Liver (tissue), 9 donors: ENCODE results near the gene GRIN1. TPM values are rescaled to one million over a fixed set of nuclear protein-coding genes. Genes with fewer than 3 reads are reported as not detected.
A peak's percentile ranks its signal among the peaks of the same experiment; 100 is the strongest.

Source experiments
- DNase-seq: peaks from one replicate; pipeline ENCODE4 v3.0.0-alpha.2; 2017; ENCODE audit warnings: low spot score
- H3K27ac ChIP-seq, 2 donors: one replicate each; pipeline ENCODE4 v1.7.0; 2013; ENCODE audit warnings: inconsistent platforms in 2 of 2, low read length in 2 of 2, control low read depth in 1 of 2, low read depth in 1 of 2, mild to moderate bottlenecking in 1 of 2
- H3K27me3 ChIP-seq, 4 donors: one replicate each; pipeline versions ENCODE4 v1.6.1 to v1.7.0; 2013; ENCODE audit warnings: low read length in 3 of 4, inconsistent platforms in 1 of 4, mild to moderate bottlenecking in 1 of 4, moderate library complexity in 1 of 4; ENCODE audit not compliant: control insufficient read depth in 4 of 4, insufficient read depth in 4 of 4
- H3K36me3 ChIP-seq, 4 donors: one replicate each; pipeline versions ENCODE4 v1.6.1 to v1.7.0; 2013; ENCODE audit warnings: low read length in 3 of 4, mild to moderate bottlenecking in 3 of 4, low read depth in 1 of 4, moderate library complexity in 1 of 4; ENCODE audit not compliant: control insufficient read depth in 4 of 4, insufficient read depth in 3 of 4
- H3K4me1 ChIP-seq, 4 donors: one replicate each; pipeline versions ENCODE4 v1.6.1 to v1.7.0; 2013; ENCODE audit warnings: low read length in 3 of 4, mild to moderate bottlenecking in 3 of 4, moderate library complexity in 1 of 4; ENCODE audit not compliant: control insufficient read depth in 4 of 4, insufficient read depth in 4 of 4
- H3K4me3 ChIP-seq, 3 donors: one replicate each; pipeline versions ENCODE4 v1.6.1 to v1.7.0; 2013; ENCODE audit warnings: low read length in 3 of 3, control low read depth in 1 of 3, low read depth in 1 of 3, mild to moderate bottlenecking in 1 of 3
- H3K9ac ChIP-seq, 2 donors: one replicate each; pipeline ENCODE4 v1.7.0; 2013; ENCODE audit warnings: low read length in 2 of 2, mild to moderate bottlenecking in 2 of 2, moderate library complexity in 2 of 2, control low read depth in 1 of 2, low read depth in 1 of 2
- H3K9me3 ChIP-seq, 4 donors: one replicate each; pipeline versions ENCODE4 v1.6.1 to v1.7.0; 2013; ENCODE audit warnings: low read length in 3 of 4; ENCODE audit not compliant: control insufficient read depth in 4 of 4
- CTCF ChIP-seq: fragments of 150-350 bp; IDR thresholded peaks from 2 replicates; pipeline ENCODE4 v1.5.1; 2017; ENCODE audit warnings: improper control_type of control experiment, low read depth, low read length; ENCODE audit not compliant: missing input control
- FOXA1 ChIP-seq: IDR thresholded peaks from 2 replicates; pipeline ENCODE4 v1.6.1; 2016; ENCODE audit warnings: antibody characterized with exemption
- GABPA ChIP-seq, 2 donors: IDR thresholded peaks in 1 of 2; conservative IDR thresholded peaks in 1 of 2; 2 replicates each; pipeline ENCODE4 v1.6.1; 2016; ENCODE audit warnings: antibody characterized with exemption in 2 of 2, mild to moderate bottlenecking in 1 of 2, moderate library complexity in 1 of 2
- HNF4A ChIP-seq, 2 donors: conservative IDR thresholded peaks; 2 replicates each; pipeline ENCODE4 v1.6.1; 2016; ENCODE audit warnings: antibody characterized with exemption in 2 of 2, mild to moderate bottlenecking in 2 of 2
- JUND ChIP-seq, 2 donors: IDR thresholded peaks; 2 replicates each; pipeline ENCODE4 v1.6.1; 2016; ENCODE audit warnings: antibody characterized with exemption in 2 of 2
- MAX ChIP-seq: IDR thresholded peaks from 2 replicates; pipeline ENCODE4 v1.6.1; 2016; ENCODE audit warnings: antibody characterized with exemption
- NR2F2 ChIP-seq: IDR thresholded peaks from 2 replicates; pipeline ENCODE4 v1.6.1; 2016; ENCODE audit warnings: antibody characterized with exemption
- RAD21 ChIP-seq, 2 donors: IDR thresholded peaks; 2 replicates each; pipeline ENCODE4 v1.6.1; 2016; ENCODE audit warnings: antibody characterized with exemption in 2 of 2, mild to moderate bottlenecking in 2 of 2
- REST ChIP-seq: IDR thresholded peaks from 2 replicates; pipeline ENCODE4 v1.6.1; 2016; ENCODE audit warnings: antibody characterized with exemption, mild to moderate bottlenecking
- RXRA ChIP-seq, 2 donors: IDR thresholded peaks; 2 replicates each; pipeline ENCODE4 v1.6.1; 2017 to 2018; ENCODE audit warnings: antibody characterized with exemption in 2 of 2, mild to moderate bottlenecking in 1 of 2
- SP1 ChIP-seq: IDR thresholded peaks from 2 replicates; pipeline ENCODE4 v1.6.1; 2018; ENCODE audit warnings: antibody characterized with exemption, mild to moderate bottlenecking
- YY1 ChIP-seq: IDR thresholded peaks from 2 replicates; pipeline ENCODE4 v1.6.1; 2016; ENCODE audit warnings: antibody characterized with exemption, mild to moderate bottlenecking
- WGBS: extraction: QIAGEN DNeasy Blood & Tissue Kit; methylation state at CpG from one replicate; pipeline ENCODE4 v1.1.7; 2013; 5-methylcytosine and 5-hydroxymethylcytosine counted together
- polyA plus RNA-seq, 2 donors: library from polyadenylated mRNA; stranded (reverse) in 1 of 2; unstranded in 1 of 2; fragments of 200-250 nt in 1 of 2; fragments of >200 nt in 1 of 2; fragmentation: Nextera tagmentation in 1 of 2; extraction: Ambion mirVana in 1 of 2; gene quantifications; one replicate each; pipeline versions ENCODE4 v1.2.1 to v1.2.3, GENCODE V29; 2013 to 2015
- total RNA-seq, 2 donors: library from RNA; depleted of rRNA; stranded (reverse); fragments of >200 nt; gene quantifications; one replicate each; pipeline ENCODE4 v1.2.3, GENCODE V29; 2014
- donor health status: healthy.
- donor health status: healthy.
- donor health status: healthy.
- donor health status: healthy.
- donor health status: healthy.

The GRIN1 gene
- total and polyA plus RNA-seq, 4 donors = 0.05 TPM; not detected in 3

GRCh38 chr9:137167277-137167746 is 28.4 kb downstream of the GRIN1 start:
- Histone ChIP-seq H3K27me3 (peaks cover 7 to 36% (median 15%) of the 10 kb centered on the region in 4 donors), H3K36me3 (no peaks in the 10 kb centered on the region), H3K27ac (no peak overlapping the region), H3K9me3 (no peaks in the 10 kb centered on the region), H3K4me1 (peaks cover 18 to 33% (median 22%) of the 10 kb centered on the region in 4 donors), H3K9ac (no peak overlapping the region), H3K4me3 (no peak overlapping the region)
- WGBS = 23% methylated on average over 44 of the region's 44 CpGs
- TF ChIP-seq MAX (no peak), YY1 (no peak), JUND (IDR thresholded peaks at IDR 0.05) (no peak)
- DNase-seq = no peak

- 7% methylated on average over 57 of the region's 57 CpGs for WGBS
- Histone ChIP-seq H3K36me3 (no peaks in the 10 kb centered on the region), H3K4me1 (peaks cover 18 to 26% (median 21%) of the 10 kb centered on the region in 4 donors), H3K27me3 (peaks cover 7 to 36% (median 15%) of the 10 kb centered on the region in 4 donors), H3K4me3 (peak overlapping the region in 1 of 3 donors; percentile 42), H3K27ac (no peak overlapping the region), H3K9me3 (no peaks in the 10 kb centered on the region), H3K9ac (no peak overlapping the region)
- no peak for DNase-seq
- TF ChIP-seq MAX (no peak), REST (no peak)
Measured at GRCh38 chr9:137167747-137168572, 29.0 kb downstream of the GRIN1 start.

GRCh38 chr9:137168573-137168903 is 29.6 kb downstream of the GRIN1 start:
- H3K9me3 ChIP-seq = no peaks in the 10 kb centered on the region
- WGBS = 2% methylated on average over 36 of the region's 36 CpGs
- no peaks in the 10 kb centered on the region for H3K36me3 ChIP-seq
- no peak overlapping the region for H3K27ac ChIP-seq
- peaks cover 18 to 24% (median 19%) of the 10 kb centered on the region in 4 donors for H3K4me1 ChIP-seq
- H3K4me3 ChIP-seq = peak overlapping the region in 1 of 3 donors; percentile 42
- peaks cover 7 to 32% (median 15%) of the 10 kb centered on the region in 4 donors for H3K27me3 ChIP-seq
- no peak for DNase-seq
- no peak overlapping the region for H3K9ac ChIP-seq
- TF ChIP-seq RXRA (IDR thresholded peaks at IDR 0.05) = no peak
- no peak for TF ChIP-seq NR2F2
- TF ChIP-seq GABPA (IDR thresholded peaks at IDR 0.05 in 1 of 2, conservative IDR thresholded peaks at IDR 0.05 in 1 of 2) = no peak
- TF ChIP-seq FOXA1 = no peak
- no peak for TF ChIP-seq RAD21 (IDR thresholded peaks at IDR 0.05)
- no peak for TF ChIP-seq SP1
- no peak for TF ChIP-seq CTCF
- no peak for TF ChIP-seq HNF4A (conservative IDR thresholded peaks at IDR 0.05)
